ENCODE measurements around the gene ANKRD62.

Gene ANKRD62

DNA sequence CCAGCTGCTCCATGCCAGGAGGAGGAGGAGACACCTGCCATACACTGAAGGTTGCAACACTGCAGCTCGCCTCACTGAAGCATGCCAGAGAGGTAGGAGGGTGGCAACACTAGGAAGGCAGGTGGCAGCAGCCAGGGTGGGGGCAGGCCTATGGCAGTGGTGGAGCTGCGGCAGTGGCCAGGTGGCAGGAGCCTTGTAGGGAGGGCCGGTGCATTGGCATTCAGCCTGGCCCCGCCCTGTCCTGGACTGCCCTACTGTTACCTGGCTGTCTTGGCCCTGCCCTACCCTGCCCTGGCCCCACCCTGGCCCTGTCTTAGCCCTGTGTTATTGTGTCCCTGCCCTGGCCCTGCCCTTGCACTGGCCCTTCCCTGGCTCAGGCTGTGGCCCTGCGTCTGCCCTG, 7.4 kb upstream of the ANKRD62 start:
- no peaks in the 10 kb centered on the region for H3K4me1 ChIP-seq (ENCODE audit: low read length)
- no peaks in the 10 kb centered on the region; the same call in 1 of the 2 replicates for H3K36me3 ChIP-seq (replicated peaks; ENCODE audit: insufficient read depth, low read length)
- no peak for DNase-seq
- H3K9me2 ChIP-seq (replicated peaks; ENCODE audit: insufficient read depth, low read length) = no peaks in the 10 kb centered on the region
- no peaks in the 10 kb centered on the region for H3K79me2 ChIP-seq (ENCODE audit: low read length)
- H3K27ac ChIP-seq (ENCODE audit: low read length) = no peak overlapping the region
- no peak overlapping the region for H3K4me2 ChIP-seq (ENCODE audit: low read depth, low read length)
- no peak for TF ChIP-seq EZH2phosphoT487 (IDR thresholded peaks at IDR 0.05; ENCODE audit: low read length)
- no peaks in the 10 kb centered on the region for H4K20me1 ChIP-seq (ENCODE audit: insufficient read depth, low read length)
- no peaks in the 10 kb centered on the region for H3F3A ChIP-seq (ENCODE audit: insufficient read depth, low read length)
- H3K4me3 ChIP-seq (ENCODE audit: low read length) = no peak overlapping the region
- H3K9ac ChIP-seq (ENCODE audit: low read length) = no peak overlapping the region
- no peaks in the 10 kb centered on the region for H3K27me3 ChIP-seq (replicated peaks; ENCODE audit: insufficient read depth, low read length)
- no peaks in the 10 kb centered on the region for H3K9me3 ChIP-seq (replicated peaks; ENCODE audit: insufficient read depth, low read length)
- H2AFZ ChIP-seq (ENCODE audit: low read length) = no peak overlapping the region

DNA sequence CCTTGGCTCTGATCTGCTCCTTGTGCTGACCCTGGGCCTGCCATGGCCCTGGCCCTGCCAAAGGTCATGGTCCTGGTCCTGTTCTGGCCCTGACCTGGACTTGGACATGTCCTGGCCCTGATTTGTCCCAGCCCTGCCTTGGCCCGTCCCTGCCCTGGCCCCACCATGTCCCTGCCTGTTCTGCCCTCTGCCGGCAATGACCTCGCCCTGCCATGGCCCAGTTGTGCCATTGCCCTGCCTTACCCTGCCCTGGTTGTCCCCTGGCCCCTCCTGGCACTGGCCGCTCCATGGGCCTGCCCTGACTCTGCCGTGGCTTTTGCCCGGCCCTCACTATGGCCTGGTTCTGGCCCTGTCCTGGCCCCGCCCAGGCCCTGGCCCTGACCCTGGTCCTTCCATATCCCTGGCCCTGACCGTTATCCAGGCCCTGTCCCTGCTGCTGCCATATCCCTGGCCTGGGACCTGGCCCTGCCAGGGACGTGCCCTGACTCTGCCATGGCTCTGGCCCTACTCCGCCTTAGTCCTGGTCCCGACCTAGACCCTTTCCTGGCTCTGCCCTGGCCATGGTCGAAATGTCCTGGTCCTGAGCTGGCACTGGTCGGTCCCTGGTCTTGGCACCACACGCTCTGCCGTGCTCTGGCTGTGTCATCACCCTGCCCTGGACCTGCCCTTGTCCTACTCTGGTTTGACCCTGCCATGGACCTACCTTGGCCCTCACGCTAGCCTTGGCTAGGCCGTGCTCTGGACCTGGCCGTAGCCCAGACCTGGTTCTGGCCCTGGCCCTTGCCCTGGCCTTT, 6.8 kb upstream of the ANKRD62 start:
- Histone ChIP-seq H3K4me3 (ENCODE audit: low read length) (no peak overlapping the region), H3K79me2 (ENCODE audit: low read length) (no peaks in the 10 kb centered on the region), H3K27me3 (replicated peaks; ENCODE audit: insufficient read depth, low read length) (no peaks in the 10 kb centered on the region), H3K36me3 (replicated peaks; ENCODE audit: insufficient read depth, low read length) (no peaks in the 10 kb centered on the region; the same call in 1 of the 2 replicates), H3K27ac (ENCODE audit: low read length) (no peak overlapping the region), H3K4me1 (ENCODE audit: low read length) (no peaks in the 10 kb centered on the region), H3K9me2 (replicated peaks; ENCODE audit: insufficient read depth, low read length) (no peaks in the 10 kb centered on the region), H2AFZ (ENCODE audit: low read length) (no peak overlapping the region), H3K9me3 (replicated peaks; ENCODE audit: insufficient read depth, low read length) (no peaks in the 10 kb centered on the region), H3F3A (ENCODE audit: insufficient read depth, low read length) (no peaks in the 10 kb centered on the region), H3K9ac (ENCODE audit: low read length) (no peak overlapping the region), H3K4me2 (ENCODE audit: low read depth, low read length) (no peak overlapping the region), H4K20me1 (ENCODE audit: insufficient read depth, low read length) (no peaks in the 10 kb centered on the region)
- DNase-seq = no peak
- TF ChIP-seq, protein P1, sequence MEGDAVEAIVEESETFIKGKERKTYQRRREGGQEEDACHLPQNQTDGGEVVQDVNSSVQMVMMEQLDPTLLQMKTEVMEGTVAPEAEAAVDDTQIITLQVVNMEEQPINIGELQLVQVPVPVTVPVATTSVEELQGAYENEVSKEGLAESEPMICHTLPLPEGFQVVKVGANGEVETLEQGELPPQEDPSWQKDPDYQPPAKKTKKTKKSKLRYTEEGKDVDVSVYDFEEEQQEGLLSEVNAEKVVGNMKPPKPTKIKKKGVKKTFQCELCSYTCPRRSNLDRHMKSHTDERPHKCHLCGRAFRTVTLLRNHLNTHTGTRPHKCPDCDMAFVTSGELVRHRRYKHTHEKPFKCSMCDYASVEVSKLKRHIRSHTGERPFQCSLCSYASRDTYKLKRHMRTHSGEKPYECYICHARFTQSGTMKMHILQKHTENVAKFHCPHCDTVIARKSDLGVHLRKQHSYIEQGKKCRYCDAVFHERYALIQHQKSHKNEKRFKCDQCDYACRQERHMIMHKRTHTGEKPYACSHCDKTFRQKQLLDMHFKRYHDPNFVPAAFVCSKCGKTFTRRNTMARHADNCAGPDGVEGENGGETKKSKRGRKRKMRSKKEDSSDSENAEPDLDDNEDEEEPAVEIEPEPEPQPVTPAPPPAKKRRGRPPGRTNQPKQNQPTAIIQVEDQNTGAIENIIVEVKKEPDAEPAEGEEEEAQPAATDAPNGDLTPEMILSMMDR (IDR thresholded peaks at IDR 0.05; ENCODE audit: low read length) = no peak
- TF ChIP-seq EZH2phosphoT487 (IDR thresholded peaks at IDR 0.05; ENCODE audit: low read length) = no peak
- no peak for TF ChIP-seq EZH2 (optimal IDR thresholded peaks at IDR 0.05; ENCODE audit: low read depth, low read length)

DNA sequence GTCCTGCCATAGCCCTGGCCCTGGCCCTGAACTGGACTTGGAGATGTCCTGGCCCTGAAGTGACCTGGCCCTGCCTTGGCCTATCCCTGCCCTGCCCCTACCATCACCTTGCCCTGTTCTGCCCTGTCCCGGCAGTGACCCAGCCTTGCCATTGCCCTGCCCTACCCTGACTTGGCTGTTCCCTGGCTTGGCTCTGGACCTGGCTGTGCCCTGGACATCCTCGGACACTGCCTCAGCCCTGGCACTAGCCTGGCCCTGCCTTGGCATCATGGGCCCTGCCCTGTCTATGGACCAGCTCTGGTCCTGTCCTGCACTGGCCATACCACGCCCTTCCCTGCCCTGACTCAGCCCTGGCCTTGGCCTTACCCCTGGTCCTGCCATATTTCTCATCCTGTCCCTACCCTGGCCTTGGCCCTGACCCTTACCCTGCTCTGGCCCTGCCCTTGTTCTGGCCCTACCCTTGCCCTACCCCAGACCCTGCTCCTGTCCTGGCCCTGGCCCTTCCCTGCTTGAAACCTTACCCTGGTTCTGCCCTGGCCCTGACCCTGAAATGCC, 6.1 kb upstream of the ANKRD62 start:
- Histone ChIP-seq H3F3A (ENCODE audit: insufficient read depth, low read length) (no peaks in the 10 kb centered on the region), H3K4me1 (ENCODE audit: low read length) (no peaks in the 10 kb centered on the region), H3K9me3 (replicated peaks; ENCODE audit: insufficient read depth, low read length) (no peaks in the 10 kb centered on the region), H3K9me2 (replicated peaks; ENCODE audit: insufficient read depth, low read length) (no peaks in the 10 kb centered on the region), H3K4me3 (ENCODE audit: low read length) (no peak overlapping the region), H3K36me3 (replicated peaks; ENCODE audit: insufficient read depth, low read length) (no peaks in the 10 kb centered on the region; the same call in 1 of the 2 replicates), H3K79me2 (ENCODE audit: low read length) (no peaks in the 10 kb centered on the region), H3K9ac (ENCODE audit: low read length) (no peak overlapping the region), H2AFZ (ENCODE audit: low read length) (no peak overlapping the region), H3K4me2 (ENCODE audit: low read depth, low read length) (no peak overlapping the region), H3K27ac (ENCODE audit: low read length) (no peak overlapping the region), H4K20me1 (ENCODE audit: insufficient read depth, low read length) (no peaks in the 10 kb centered on the region), H3K27me3 (replicated peaks; ENCODE audit: insufficient read depth, low read length) (no peaks in the 10 kb centered on the region)
- DNase-seq = no peak
- TF ChIP-seq EZH2phosphoT487 (IDR thresholded peaks at IDR 0.05; ENCODE audit: low read length) (no peak), EZH2 (optimal IDR thresholded peaks at IDR 0.05; ENCODE audit: low read depth, low read length) (no peak)
- TF ChIP-seq, protein P1 (IDR thresholded peaks at IDR 0.05; ENCODE audit: low read length) = no peak

DNA sequence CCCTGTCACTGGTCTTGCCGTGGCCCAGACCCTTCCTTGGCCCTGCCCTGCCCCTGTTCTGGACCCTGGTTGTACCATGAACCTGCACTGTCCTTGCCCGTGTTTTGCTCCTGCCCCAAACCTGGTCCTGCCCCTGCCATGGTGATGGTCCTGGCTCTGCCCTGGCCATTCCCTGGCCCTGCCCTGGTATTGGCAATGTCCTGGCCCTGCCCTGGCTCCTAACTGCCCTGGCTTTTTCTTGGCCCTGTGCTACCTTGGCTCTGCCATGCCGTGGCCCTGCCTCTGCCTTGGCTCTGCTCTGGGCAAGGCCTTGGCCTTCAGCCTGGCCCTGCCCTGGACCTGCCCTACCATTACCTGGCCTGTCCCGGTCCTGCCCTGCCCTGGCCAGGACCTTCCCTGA, 5.5 kb upstream of the ANKRD62 start:
- TF ChIP-seq EZH2 (optimal IDR thresholded peaks at IDR 0.05; ENCODE audit: low read depth, low read length) = no peak
- TF ChIP-seq, protein P1 (IDR thresholded peaks at IDR 0.05; ENCODE audit: low read length) = no peak
- no peak for TF ChIP-seq EZH2phosphoT487 (IDR thresholded peaks at IDR 0.05; ENCODE audit: low read length)

More for the DNA sequence above, 5.5 kb upstream of the ANKRD62 start:
- H3K4me1 ChIP-seq (ENCODE audit: low read length) = no peaks in the 10 kb centered on the region
- H3K9me3 ChIP-seq (replicated peaks; ENCODE audit: insufficient read depth, low read length) = no peaks in the 10 kb centered on the region
- H3K4me3 ChIP-seq (ENCODE audit: low read length) = no peak overlapping the region
- no peaks in the 10 kb centered on the region for H3K79me2 ChIP-seq (ENCODE audit: low read length)
- no peak for DNase-seq
- H2AFZ ChIP-seq (ENCODE audit: low read length) = no peak overlapping the region
- H3K9ac ChIP-seq (ENCODE audit: low read length) = no peak overlapping the region
- H3F3A ChIP-seq (ENCODE audit: insufficient read depth, low read length) = no peaks in the 10 kb centered on the region
- H3K9me2 ChIP-seq (replicated peaks; ENCODE audit: insufficient read depth, low read length) = no peaks in the 10 kb centered on the region
- no peak overlapping the region for H3K4me2 ChIP-seq (ENCODE audit: low read depth, low read length)
- no peaks in the 10 kb centered on the region for H3K27me3 ChIP-seq (replicated peaks; ENCODE audit: insufficient read depth, low read length)
- H4K20me1 ChIP-seq (ENCODE audit: insufficient read depth, low read length) = no peaks in the 10 kb centered on the region
- H3K36me3 ChIP-seq (replicated peaks; ENCODE audit: insufficient read depth, low read length) = no peaks in the 10 kb centered on the region; the same call in 1 of the 2 replicates
- no peak overlapping the region for H3K27ac ChIP-seq (ENCODE audit: low read length)

All from MM.1S (cell line).